GM18498 (cell line): ENCODE results near the gene APP.

Experiments used
- ATAC-seq: cut with Tn5 transposase; IDR thresholded peaks from one replicate; pipeline ENCODE4 v1.9.1; 2021; ENCODE audit warnings: mild to moderate bottlenecking, moderate library complexity; ENCODE audit not compliant: unreplicated experiment

APP gene

GRCh38 chr21:26170471-26171257 is at the start of gene APP:
APP (minus strand) TSS chr21:26170770; CDS start chr21:26170620, 150 bp downstream.
- ATAC-seq = peak; percentile 82

GRCh38 chr21:26212220-26212619 is 41.6 kb upstream of the APP start:
- ATAC-seq = no peak

GRCh38 chr21:26210614-26211013 is 40.0 kb upstream of the APP start:
- no peak for ATAC-seq

- no peak for ATAC-seq
These were observed 36.5 kb upstream of the APP start for GRCh38 chr21:26207021-26207420.

- no peak for ATAC-seq
These were observed 28.9 kb upstream of the APP start for GRCh38 chr21:26199456-26199855.

GRCh38 chr21:26195708-26196107 is 25.1 kb upstream of the APP start:
- no peak for ATAC-seq

DNA sequence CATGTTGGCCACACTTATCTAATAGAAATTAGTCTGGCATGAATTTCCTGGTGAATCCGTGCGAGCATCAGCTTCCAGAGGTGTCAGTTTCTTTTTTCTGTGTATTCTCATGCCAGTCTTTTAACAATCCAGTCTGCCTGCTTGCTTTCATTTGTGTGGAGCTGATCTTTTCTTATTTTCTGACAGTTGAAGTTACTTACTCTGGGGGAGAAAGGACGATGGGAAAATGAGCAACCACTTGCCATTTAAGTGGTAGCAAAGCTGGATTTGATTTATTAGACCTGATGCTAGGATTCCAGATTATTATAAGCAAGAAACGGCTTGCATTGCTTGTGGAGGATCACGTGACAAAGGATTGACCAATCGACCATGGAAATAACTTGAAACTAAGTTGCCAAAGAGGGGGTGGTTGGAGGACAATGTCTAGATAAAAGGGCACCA is 24.3 kb upstream of the APP start:
- no peak for ATAC-seq

GRCh38 chr21:26194326-26194725 is 23.8 kb upstream of the APP start:
- ATAC-seq = no peak

DNA sequence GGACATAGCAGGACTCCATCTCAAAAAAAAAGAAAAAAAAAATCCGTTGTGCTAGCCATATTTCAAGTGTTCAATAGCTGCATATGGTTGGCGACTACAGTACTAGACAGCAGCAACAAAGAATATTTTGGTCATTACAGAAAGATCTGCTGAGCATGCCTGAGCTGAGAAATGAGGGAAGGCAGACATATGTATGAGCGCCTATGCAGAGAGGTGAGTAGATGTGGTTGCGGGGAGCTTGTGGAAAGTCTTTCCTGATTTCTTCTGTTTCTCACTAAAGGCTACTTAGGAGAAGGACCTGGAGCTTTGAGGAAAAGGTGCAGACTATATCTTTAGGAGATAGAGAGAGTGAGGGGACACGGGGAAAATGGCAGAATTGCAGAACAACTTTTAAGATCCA is 21.0 kb upstream of the APP start:
- ATAC-seq = no peak

GRCh38 chr21:26188422-26188821 is 17.9 kb upstream of the APP start:
- ATAC-seq = no peak

GRCh38 chr21:26185446-26185845 is 14.9 kb upstream of the APP start:
- no peak for ATAC-seq

- no peak for ATAC-seq
These were observed 14.5 kb upstream of the APP start for GRCh38 chr21:26185021-26185420.

GRCh38 chr21:26179501-26179900 is 8.9 kb upstream of the APP start:
- no peak for ATAC-seq

DNA sequence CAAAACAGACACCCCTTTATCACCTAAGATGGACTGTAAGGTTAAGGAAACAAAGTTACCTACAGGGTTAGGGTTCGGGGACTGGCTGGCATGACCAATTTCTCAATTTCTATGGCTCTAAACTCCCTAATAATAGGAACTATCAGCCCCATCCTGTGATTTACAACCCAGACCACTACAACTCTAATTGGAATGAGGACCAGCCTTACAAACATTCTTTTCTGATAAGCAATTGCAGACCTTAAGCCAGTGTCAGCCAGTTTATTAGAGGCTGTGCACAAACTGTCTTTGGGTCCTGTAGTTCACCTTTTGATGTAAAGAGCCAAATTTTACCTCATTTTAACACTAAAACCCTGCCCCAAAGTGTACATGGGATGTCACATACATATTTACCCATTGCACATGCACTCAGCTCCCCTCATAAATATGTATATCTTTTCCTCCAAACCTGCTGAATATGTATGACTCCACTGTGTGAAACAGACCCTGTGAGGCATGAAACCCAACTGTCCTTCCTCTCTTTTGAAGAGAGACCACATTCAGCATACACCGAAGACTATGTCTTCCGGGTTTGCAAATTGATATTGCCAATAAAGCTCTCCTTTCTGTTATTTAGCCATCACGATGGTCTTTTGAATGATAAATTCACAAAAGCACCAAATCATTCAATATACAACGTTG is 7.3 kb upstream of the APP start:
- no peak for ATAC-seq

GRCh38 chr21:26177187-26177586 is 6.6 kb upstream of the APP start:
- ATAC-seq = no peak

DNA sequence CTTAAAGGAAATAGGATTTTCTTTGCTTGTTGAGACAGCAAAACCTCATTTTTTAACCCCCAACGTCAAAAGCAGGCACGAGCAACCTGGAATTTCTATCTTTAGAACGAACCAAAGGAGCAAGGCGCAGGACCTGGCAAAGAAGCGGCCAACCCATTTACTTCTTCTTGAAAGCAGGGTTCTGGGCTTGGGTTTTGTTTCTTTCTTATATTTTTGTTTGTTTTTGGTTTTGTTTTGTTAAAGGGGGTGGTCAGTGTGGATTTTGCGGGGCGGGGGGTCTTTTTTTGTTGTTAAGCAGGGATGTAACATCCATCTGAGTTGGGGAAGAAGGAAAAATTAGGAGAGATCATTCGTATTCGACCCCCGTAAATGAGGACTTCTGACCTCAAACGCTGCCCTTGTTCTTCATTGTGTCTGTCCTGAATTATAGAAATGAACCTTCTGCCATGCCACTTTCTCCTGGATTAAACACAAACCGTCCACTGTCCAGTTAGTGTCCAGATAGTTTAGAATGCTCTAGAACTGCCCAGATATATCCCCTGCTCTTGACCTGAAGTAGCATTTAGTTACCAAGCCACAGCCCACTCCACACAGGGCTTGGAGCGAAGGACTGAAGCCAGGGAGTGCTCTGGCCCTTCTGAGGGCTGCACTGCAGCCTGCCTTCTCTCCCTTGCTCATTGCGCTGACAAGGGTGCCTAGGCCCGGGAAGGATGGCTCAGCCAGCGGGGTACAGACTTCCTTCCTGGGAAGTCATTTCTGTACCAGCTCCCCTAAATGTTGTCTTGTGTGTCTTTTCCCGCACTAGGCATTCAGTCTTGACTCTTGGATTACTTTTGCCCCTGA is 909 bp upstream of the APP start:
- ATAC-seq = no peak

GRCh38 chr21:26169611-26170470 is 729 bp downstream of the APP start:
- ATAC-seq = peak; percentile 43

DNA sequence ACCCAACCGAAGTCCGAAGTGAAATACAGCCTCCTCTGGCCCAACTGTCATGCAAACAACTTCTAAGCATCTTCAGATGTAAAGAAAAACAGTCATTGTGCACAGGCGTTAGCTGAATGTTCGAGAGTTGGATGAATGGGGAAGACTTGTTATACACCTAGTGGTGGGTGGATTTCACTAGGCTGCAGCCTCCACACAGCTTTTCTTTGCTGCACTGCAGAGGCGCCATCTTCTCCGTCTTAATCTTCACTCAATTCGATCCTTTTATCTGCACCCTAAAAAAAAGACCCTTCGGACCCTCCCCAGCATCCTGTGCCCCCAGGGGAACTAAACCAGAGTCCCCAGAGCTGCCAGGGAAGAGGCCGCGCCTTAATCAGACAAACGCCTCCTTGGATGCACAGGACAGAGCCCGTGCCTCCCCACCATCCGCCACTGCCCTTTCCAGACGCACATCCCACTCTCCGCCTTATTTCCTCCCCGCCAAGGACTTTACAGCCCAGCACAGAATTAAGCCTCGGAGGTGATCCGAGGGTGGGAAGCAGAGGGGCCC is 1.4 kb downstream of the APP start:
- ATAC-seq = peak; percentile 70

GRCh38 chr21:26168371-26168770 is 2.2 kb downstream of the APP start:
- no peak for ATAC-seq

- no peak for ATAC-seq
These were observed 3.0 kb downstream of the APP start for GRCh38 chr21:26167593-26167992.
